ENCODE measurements around the gene USP20. TPM values are rescaled to one million over a fixed set of nuclear protein-coding genes. Genes with fewer than 3 reads are reported as not detected.

The USP20 gene
- polyA plus RNA-seq, 1 of the 3 experiments (the other 2 are of a cell fraction), result 22.5 TPM

GRCh38 chr9:129873563-129874190 is 38.4 kb downstream of the USP20 start:
- H3F3A ChIP-seq (replicated peaks; ENCODE audit: insufficient read depth), result no peaks in the 10 kb centered on the region
- H3K9me2 ChIP-seq, result no peaks in the 10 kb centered on the region
- H3K27me3 ChIP-seq (ENCODE audit: insufficient read depth), result no peaks in the 10 kb centered on the region
- peaks cover 0 to 6% of the 10 kb centered on the region in 2 experiments for H3K36me3 ChIP-seq (replicated peaks in 1 of 2; ENCODE audit: control insufficient read depth in 1 of 2, insufficient read depth in 2 of 2, low read length in 1 of 2)
- ChIA-PET POLR2A (no interaction called here), CTCF (no interaction called here)
- 79% methylated on average over 12 of the region's 16 CpGs for WGBS (ENCODE audit: low lambda C conversion rate)
- H3K4me3 ChIP-seq (ENCODE audit: low read depth in 2 of 2, low read length in 1 of 2), result no peak overlapping the region
- H3K27ac ChIP-seq (ENCODE audit: low read depth in 2 of 2, low read length in 1 of 2), result no peak overlapping the region
- H2AFZ ChIP-seq (ENCODE audit: low read depth), result no peak overlapping the region
- no peaks in the 10 kb centered on the region for H3K9me3 ChIP-seq
- no peak overlapping the region for H3K9ac ChIP-seq
- no peaks in the 10 kb centered on the region for H4K20me1 ChIP-seq (ENCODE audit: insufficient read depth)
- TF ChIP-seq RAD21 (IDR thresholded peaks at IDR 0.05; ENCODE audit: low read length) (no peak), JUND (IDR thresholded peaks at IDR 0.05) (no peak), CTCF (IDR thresholded peaks at IDR 0.05) (no peak), SMC3 (IDR thresholded peaks at IDR 0.05; ENCODE audit: low read depth, low read length) (no peak), MEF2A (IDR thresholded peaks at IDR 0.05; ENCODE audit: borderline replicate concordance, low read depth) (no peak), NRF1 (IDR thresholded peaks at IDR 0.05; ENCODE audit: low read depth, low read length) (no peak), CHD2 (IDR thresholded peaks at IDR 0.05; ENCODE audit: low read length, partially characterized antibody) (no peak), TAF1 (IDR thresholded peaks at IDR 0.05; ENCODE audit: borderline replicate concordance, low read depth, low read length) (no peak), FOSL2 (IDR thresholded peaks at IDR 0.05; ENCODE audit: borderline replicate concordance, low read depth) (no peak), MXI1 (IDR thresholded peaks at IDR 0.05; ENCODE audit: low read depth, low read length) (no peak), ZBTB33 (IDR thresholded peaks at IDR 0.05; ENCODE audit: borderline replicate concordance, low read depth) (no peak)
- DNase-seq, result no peak
- no peaks in the 10 kb centered on the region for H3K79me2 ChIP-seq (ENCODE audit: insufficient read depth)
- H3K4me1 ChIP-seq (ENCODE audit: control insufficient read depth in 1 of 2, insufficient read depth in 2 of 2, low read depth in 1 of 2, low read length in 1 of 2), result peaks cover 0 to 13% of the 10 kb centered on the region in 2 experiments; a peak in 1 of 4 replicates
- no peak overlapping the region for H3K4me2 ChIP-seq

- DNase-seq, result no peak
- peaks cover 0 to 6% of the 10 kb centered on the region in 2 experiments for H3K36me3 ChIP-seq (replicated peaks in 1 of 2; ENCODE audit: control insufficient read depth in 1 of 2, insufficient read depth in 2 of 2, low read length in 1 of 2)
- WGBS (ENCODE audit: low lambda C conversion rate), result 90% methylated on average over 37 of the region's 38 CpGs
- H3K27me3 ChIP-seq (ENCODE audit: insufficient read depth), result no peaks in the 10 kb centered on the region
- H3K79me2 ChIP-seq (ENCODE audit: insufficient read depth), result no peaks in the 10 kb centered on the region
- no peak overlapping the region for H2AFZ ChIP-seq (ENCODE audit: low read depth)
- ChIA-PET CTCF (interaction anchor here (1.3 kb wide), 1 partner anchor 25 kb away, joined by 3 read pairs; no protein-coding TSS in a partner anchor), POLR2A (no interaction called here)
- H3K4me1 ChIP-seq (ENCODE audit: control insufficient read depth in 1 of 2, insufficient read depth in 2 of 2, low read depth in 1 of 2, low read length in 1 of 2), result peaks cover 0 to 13% of the 10 kb centered on the region in 2 experiments; a peak in 1 of 4 replicates
- no peak overlapping the region for H3K27ac ChIP-seq (ENCODE audit: low read depth in 2 of 2, low read length in 1 of 2)
- no peak overlapping the region for H3K4me2 ChIP-seq
- no peaks in the 10 kb centered on the region for H3F3A ChIP-seq (replicated peaks; ENCODE audit: insufficient read depth)
- no peaks in the 10 kb centered on the region for H3K9me2 ChIP-seq
- H4K20me1 ChIP-seq (ENCODE audit: insufficient read depth), result no peaks in the 10 kb centered on the region
- no peak overlapping the region for H3K9ac ChIP-seq
- H3K4me3 ChIP-seq (ENCODE audit: low read depth in 2 of 2, low read length in 1 of 2), result no peak overlapping the region
- H3K9me3 ChIP-seq, result no peaks in the 10 kb centered on the region
- TF ChIP-seq RXRA (IDR thresholded peaks at IDR 0.05; ENCODE audit: borderline replicate concordance, low read depth), result no peak
- no peak for TF ChIP-seq IRF3 (IDR thresholded peaks at IDR 0.05; ENCODE audit: low read depth, low read length)
- TF ChIP-seq POLR2AphosphoS5 (IDR thresholded peaks at IDR 0.05; ENCODE audit: low read depth, low read length), result no peak
- no peak for TF ChIP-seq NRF1 (IDR thresholded peaks at IDR 0.05; ENCODE audit: low read depth, low read length)
- no peak for TF ChIP-seq JUND (IDR thresholded peaks at IDR 0.05)
- TF ChIP-seq SMC3 (IDR thresholded peaks at IDR 0.05; ENCODE audit: low read depth, low read length), result no peak
- no peak for TF ChIP-seq RAD21 (IDR thresholded peaks at IDR 0.05; ENCODE audit: low read length)
- TF ChIP-seq TAF1 (IDR thresholded peaks at IDR 0.05; ENCODE audit: borderline replicate concordance, low read depth, low read length), result no peak
- TF ChIP-seq TCF12 (IDR thresholded peaks at IDR 0.05), result no peak
- TF ChIP-seq MAX (IDR thresholded peaks at IDR 0.05; ENCODE audit: low read depth), result no peak
- TF ChIP-seq EZH2phosphoT487 (IDR thresholded peaks at IDR 0.05; ENCODE audit: borderline replicate concordance, low read depth), result no peak
- TF ChIP-seq MEF2A (IDR thresholded peaks at IDR 0.05; ENCODE audit: borderline replicate concordance, low read depth), result no peak
- no peak for TF ChIP-seq USF2 (IDR thresholded peaks at IDR 0.05; ENCODE audit: borderline replicate concordance, low read depth, low read length)
- TF ChIP-seq NFIC (IDR thresholded peaks at IDR 0.05; ENCODE audit: borderline replicate concordance), result no peak
These were observed 39.2 kb downstream of the USP20 start for GRCh38 chr9:129874261-129875101.
